HepG2 (cell line): Measurements from ENCODE around the gene CAPN11. TPM values are rescaled to one million over a fixed set of nuclear protein-coding genes. Genes with fewer than 3 reads are reported as not detected.

ENCODE experiments used
- BRD4 ChIP-seq: sonication (generic); formaldehyde crosslinking; IDR thresholded peaks from 2 replicates; pipeline ENCODE4 v1.4.0; 2020; ENCODE audit warnings: missing genetic modification reagents
- TEAD2 ChIP-seq: sonication (generic); formaldehyde crosslinking; IDR thresholded peaks from 2 replicates; pipeline ENCODE4 v1.9.0; 2021; ENCODE audit warnings: missing genetic modification reagents
- ZNF777 ChIP-seq: sonication (generic); formaldehyde crosslinking; IDR thresholded peaks from 2 replicates; pipeline ENCODE4 v1.4.0; 2020; ENCODE audit warnings: missing genetic modification reagents
- ZNF780A ChIP-seq: sonication (generic); formaldehyde crosslinking; IDR thresholded peaks from 2 replicates; pipeline ENCODE4 v1.8.0; 2022; ENCODE audit warnings: mild to moderate bottlenecking, missing genetic modification reagents, moderate library complexity
- ZSCAN29 ChIP-seq: sonication (generic); formaldehyde crosslinking; conservative IDR thresholded peaks from 2 replicates; pipeline ENCODE4 v1.4.0; 2020; ENCODE audit warnings: mild to moderate bottlenecking, missing genetic modification reagents
- polyA plus RNA-seq, 8 experiments: library from polyadenylated mRNA; depleted of rRNA in 3 of 8; stranded (reverse) in 7 of 8; unstranded in 1 of 8; fragments of >200 nt; fragmentation: Illumina TruSeq in 4 of 8; extraction: Trizol in 4 of 8; gene quantifications; 2 replicates each; pipeline versions ENCODE4 v1.2.1 to v1.2.3, GENCODE V29; 2011 to 2016; ENCODE audit warnings: low read depth in 4 of 8, missing spikeins in 1 of 8, mixed read lengths in 1 of 8; ENCODE audit not compliant: insufficient read depth in 1 of 8
- total RNA-seq, 5 experiments: library from RNA; depleted of rRNA; stranded (reverse); fragments of >200 nt; fragmentation: Illumina TruSeq; extraction: Trizol; gene quantifications; 2 replicates each; pipeline ENCODE4 v1.2.3, GENCODE V29; 2016; ENCODE audit warnings: low read depth in 1 of 5
- TF ChIP-seq, protein P1 (sequence below), 2 experiments: sonication (generic) in 1 of 2; formaldehyde crosslinking in 1 of 2; IDR thresholded peaks; 2 replicates each; pipeline versions ENCODE4 v1.4.0 to v1.6.1; 2016 to 2020; ENCODE audit warnings: borderline replicate concordance in 1 of 2, low read depth in 1 of 2, mild to moderate bottlenecking in 1 of 2, missing genetic modification reagents in 1 of 2
- TF ChIP-seq, protein P2 (sequence below): sonication (generic); formaldehyde crosslinking; IDR thresholded peaks from 2 replicates; pipeline ENCODE4 v1.4.0; 2020; ENCODE audit warnings: mild to moderate bottlenecking, missing genetic modification reagents
- TF ChIP-seq, protein P3 (sequence below): IDR thresholded peaks from 2 replicates; pipeline ENCODE4 v1.6.1; 2016
- TF ChIP-seq, protein P4 (sequence below): sonication (generic); formaldehyde crosslinking; IDR thresholded peaks from 2 replicates; pipeline ENCODE4 v1.4.0; 2020; ENCODE audit warnings: missing genetic modification reagents

Gene CAPN11
- total and polyA plus RNA-seq, 2 of the 13 experiments (the other 11 are each of a cell fraction or from before 2014, with no cell fraction given): 0.07 to 0.11 TPM

DNA sequence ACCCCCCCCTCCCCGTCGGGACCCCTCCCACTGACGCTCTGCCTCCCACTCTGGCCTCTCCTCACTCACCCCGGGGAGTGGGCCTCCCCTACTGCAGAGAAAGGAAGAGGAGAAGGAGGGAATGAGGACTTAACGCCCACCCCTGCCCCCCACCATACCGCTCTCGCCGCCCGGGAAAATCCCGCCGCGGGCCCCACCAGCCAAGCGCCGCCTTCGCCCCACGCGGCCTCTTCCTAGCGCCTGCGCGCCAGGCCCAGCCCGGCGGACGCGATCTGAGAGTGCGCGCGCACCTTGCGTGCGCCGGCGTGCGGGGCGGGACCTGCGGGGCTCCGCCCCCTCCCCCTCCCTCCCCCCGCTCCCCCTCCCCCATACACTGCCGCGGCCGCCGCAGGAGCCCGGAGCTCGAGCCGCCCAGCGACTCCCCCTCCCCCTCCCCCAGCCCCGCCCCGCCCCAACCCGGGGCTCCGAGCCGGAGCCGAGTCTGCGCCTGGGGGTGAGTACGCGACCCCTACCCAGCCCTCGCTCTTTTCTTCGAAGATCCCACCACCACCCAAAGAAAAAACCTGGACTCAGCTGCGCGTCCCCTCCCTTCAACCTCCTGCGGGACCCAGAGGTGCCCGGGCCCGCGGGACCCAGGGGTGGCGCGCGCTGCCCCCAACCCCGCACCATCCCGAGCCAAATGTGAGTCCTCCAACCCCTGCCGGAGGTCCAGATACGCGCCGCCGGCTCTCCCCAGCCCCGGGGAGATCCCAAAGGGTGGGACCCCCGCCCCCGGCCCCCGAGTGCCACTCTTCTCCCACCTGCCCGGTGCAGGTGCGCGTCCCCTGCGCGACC is 31.2 kb upstream of the CAPN11 start, which contains the start of the genes MRPL14 and TMEM63B (continued):
- TF ChIP-seq, protein P1, sequence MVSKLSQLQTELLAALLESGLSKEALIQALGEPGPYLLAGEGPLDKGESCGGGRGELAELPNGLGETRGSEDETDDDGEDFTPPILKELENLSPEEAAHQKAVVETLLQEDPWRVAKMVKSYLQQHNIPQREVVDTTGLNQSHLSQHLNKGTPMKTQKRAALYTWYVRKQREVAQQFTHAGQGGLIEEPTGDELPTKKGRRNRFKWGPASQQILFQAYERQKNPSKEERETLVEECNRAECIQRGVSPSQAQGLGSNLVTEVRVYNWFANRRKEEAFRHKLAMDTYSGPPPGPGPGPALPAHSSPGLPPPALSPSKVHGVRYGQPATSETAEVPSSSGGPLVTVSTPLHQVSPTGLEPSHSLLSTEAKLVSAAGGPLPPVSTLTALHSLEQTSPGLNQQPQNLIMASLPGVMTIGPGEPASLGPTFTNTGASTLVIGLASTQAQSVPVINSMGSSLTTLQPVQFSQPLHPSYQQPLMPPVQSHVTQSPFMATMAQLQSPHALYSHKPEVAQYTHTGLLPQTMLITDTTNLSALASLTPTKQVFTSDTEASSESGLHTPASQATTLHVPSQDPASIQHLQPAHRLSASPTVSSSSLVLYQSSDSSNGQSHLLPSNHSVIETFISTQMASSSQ (IDR thresholded peaks at IDR 0.05; ENCODE audit: low read depth): no peak
- TF ChIP-seq, protein P1 (CRISPR knock-in tag; IDR thresholded peaks at IDR 0.05; ENCODE audit: borderline replicate concordance): no peak; the same call in 1 of the 2 replicates
- TF ChIP-seq ZSCAN29 (CRISPR knock-in tag): no peak
- TF ChIP-seq, protein P2, sequence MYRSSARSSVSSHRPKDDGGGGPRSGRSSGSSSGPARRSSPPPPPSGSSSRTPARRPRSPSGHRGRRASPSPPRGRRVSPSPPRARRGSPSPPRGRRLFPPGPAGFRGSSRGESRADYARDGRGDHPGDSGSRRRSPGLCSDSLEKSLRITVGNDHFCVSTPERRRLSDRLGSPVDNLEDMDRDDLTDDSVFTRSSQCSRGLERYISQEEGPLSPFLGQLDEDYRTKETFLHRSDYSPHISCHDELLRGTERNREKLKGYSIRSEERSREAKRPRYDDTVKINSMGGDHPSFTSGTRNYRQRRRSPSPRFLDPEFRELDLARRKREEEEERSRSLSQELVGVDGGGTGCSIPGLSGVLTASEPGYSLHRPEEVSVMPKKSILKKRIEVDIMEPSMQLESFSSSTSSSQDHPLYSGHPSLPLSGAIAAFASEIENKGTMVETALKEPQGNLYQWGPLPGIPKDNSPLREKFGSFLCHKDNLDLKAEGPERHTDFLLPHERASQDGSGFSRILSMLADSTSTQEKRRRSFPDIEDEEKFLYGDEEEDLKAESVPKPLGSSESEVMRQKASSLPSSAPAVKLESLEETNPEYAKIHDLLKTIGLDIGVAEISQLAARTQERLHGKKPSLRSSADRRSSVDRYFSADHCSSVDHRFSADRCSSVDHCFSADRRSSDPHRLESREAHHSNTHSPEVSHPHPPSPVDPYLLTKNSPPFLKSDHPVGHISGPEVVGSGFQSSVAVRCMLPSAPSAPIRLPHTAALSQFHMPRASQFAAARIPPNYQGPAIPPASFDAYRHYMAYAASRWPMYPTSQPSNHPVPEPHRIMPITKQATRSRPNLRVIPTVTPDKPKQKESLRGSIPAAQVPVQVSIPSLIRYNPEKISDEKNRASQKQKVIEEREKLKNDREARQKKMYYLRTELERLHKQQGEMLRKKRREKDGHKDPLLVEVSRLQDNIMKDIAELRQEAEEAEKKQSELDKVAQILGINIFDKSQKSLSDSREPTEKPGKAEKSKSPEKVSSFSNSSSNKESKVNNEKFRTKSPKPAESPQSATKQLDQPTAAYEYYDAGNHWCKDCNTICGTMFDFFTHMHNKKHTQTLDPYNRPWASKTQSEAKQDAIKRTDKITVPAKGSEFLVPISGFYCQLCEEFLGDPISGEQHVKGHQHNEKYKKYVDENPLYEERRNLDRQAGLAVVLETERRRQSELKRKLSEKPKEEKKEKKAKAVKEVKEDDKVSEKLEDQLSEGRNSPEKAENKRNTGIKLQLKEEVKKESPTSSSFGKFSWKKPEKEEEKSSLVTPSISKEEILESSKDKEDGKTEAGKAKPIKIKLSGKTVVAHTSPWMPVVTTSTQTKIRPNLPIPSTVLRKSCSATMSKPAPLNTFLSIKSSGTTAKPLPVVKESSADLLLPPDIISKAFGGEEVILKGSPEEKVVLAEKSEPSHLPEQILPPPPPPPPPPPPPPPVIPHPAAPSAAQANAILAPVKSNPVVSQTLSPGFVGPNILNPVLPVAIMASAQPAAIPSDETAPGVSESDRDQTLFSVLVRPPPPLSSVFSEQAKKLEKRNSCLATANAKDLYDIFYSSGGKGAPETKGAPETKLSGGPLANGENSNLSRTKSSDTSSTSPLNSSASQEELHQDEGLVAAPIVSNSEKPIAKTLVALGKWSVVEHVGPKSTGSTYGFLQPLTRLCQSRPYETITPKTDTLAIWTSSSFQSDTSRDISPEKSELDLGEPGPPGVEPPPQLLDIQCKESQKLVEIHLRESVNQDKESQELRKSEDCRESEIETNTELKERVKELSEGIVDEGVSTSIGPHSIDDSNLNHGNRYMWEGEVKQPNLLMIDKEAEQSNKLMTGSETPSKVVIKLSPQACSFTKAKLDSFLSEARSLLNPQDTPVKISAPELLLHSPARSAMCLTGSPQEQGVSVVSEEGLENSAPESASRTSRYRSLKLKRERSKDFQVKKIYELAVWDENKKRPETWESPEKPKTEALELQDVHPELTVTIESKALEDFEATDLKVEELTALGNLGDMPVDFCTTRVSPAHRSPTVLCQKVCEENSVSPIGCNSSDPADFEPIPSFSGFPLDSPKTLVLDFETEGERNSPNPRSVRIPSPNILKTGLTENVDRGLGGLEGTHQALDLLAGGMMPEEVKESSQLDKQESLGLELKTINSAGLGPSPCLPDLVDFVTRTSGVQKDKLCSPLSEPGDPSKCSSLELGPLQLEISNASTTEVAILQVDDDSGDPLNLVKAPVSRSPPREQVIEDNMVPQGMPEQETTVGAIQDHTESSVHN (CRISPR knock-in tag): 0 out of 2 replicates have a peak, but pooled peaks have one; percentile 31
- TF ChIP-seq, protein P3, sequence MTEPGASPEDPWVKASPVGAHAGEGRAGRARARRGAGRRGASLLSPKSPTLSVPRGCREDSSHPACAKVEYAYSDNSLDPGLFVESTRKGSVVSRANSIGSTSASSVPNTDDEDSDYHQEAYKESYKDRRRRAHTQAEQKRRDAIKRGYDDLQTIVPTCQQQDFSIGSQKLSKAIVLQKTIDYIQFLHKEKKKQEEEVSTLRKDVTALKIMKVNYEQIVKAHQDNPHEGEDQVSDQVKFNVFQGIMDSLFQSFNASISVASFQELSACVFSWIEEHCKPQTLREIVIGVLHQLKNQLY (CRISPR knock-in tag): no peak
- peak; percentile 69 for TF ChIP-seq ZNF777 (CRISPR knock-in tag)
- TF ChIP-seq ZNF780A: no peak
- TF ChIP-seq, protein P4, sequence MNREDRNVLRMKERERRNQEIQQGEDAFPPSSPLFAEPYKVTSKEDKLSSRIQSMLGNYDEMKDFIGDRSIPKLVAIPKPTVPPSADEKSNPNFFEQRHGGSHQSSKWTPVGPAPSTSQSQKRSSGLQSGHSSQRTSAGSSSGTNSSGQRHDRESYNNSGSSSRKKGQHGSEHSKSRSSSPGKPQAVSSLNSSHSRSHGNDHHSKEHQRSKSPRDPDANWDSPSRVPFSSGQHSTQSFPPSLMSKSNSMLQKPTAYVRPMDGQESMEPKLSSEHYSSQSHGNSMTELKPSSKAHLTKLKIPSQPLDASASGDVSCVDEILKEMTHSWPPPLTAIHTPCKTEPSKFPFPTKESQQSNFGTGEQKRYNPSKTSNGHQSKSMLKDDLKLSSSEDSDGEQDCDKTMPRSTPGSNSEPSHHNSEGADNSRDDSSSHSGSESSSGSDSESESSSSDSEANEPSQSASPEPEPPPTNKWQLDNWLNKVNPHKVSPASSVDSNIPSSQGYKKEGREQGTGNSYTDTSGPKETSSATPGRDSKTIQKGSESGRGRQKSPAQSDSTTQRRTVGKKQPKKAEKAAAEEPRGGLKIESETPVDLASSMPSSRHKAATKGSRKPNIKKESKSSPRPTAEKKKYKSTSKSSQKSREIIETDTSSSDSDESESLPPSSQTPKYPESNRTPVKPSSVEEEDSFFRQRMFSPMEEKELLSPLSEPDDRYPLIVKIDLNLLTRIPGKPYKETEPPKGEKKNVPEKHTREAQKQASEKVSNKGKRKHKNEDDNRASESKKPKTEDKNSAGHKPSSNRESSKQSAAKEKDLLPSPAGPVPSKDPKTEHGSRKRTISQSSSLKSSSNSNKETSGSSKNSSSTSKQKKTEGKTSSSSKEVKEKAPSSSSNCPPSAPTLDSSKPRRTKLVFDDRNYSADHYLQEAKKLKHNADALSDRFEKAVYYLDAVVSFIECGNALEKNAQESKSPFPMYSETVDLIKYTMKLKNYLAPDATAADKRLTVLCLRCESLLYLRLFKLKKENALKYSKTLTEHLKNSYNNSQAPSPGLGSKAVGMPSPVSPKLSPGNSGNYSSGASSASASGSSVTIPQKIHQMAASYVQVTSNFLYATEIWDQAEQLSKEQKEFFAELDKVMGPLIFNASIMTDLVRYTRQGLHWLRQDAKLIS (CRISPR knock-in tag): no peak
- no peak for TF ChIP-seq TEAD2 (CRISPR knock-in tag)
- 0 out of 2 replicates have a peak, but pooled peaks have one; percentile 53 for TF ChIP-seq BRD4 (CRISPR knock-in tag)
